ENCODE results near the gene UROC1. TPM values are rescaled to one million over a fixed set of nuclear protein-coding genes. Genes with fewer than 3 reads are reported as not detected.

The UROC1 gene
- total and polyA plus RNA-seq, 2 of the 4 experiments (the other 2 are of a cell fraction), result not detected

DNA sequence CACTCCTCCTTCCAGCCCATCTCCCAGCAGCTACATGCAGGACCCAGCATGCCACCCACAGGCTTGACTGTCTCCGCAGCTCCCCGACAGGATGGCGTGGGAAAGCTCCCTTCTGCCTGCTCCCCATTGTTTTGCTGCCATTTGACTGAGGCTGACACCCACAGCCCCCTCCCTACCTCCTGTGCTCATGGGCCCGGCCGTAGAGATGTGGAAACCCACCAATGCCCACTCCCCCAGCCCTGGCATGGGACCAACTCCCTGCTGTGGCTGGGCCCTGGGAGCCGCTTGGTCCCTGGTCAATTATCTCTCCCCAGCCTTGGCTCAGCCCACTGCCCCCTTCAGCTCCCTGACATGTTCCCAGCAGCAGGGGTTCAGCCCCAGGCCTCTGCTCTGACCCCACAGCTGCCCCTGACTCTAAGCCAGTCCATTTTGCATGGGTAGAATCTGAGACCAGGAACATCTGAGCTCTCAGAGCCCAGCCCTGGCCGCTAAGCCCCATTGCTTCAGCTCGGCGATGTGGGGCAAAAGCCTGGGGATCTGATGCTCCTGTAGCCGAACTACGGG, 33.0 kb upstream of the UROC1 start:
- Histone ChIP-seq H2AK9ac (replicated peaks; ENCODE audit: low read depth, low read length, poor library complexity) (no peak overlapping the region), H3K36me3 (ENCODE audit: control insufficient read depth, insufficient read depth, low read length) (no peaks in the 10 kb centered on the region), H4K8ac (ENCODE audit: low read depth in 2 of 2, low read length in 2 of 2) (no peak overlapping the region), H3K27me3 (ENCODE audit: control insufficient read depth, insufficient read depth, low read length) (peaks cover 33% of the 10 kb centered on the region), H4K5ac (ENCODE audit: low read depth, low read length) (no peak overlapping the region), H3K23ac (ENCODE audit: low read depth, low read length) (no peak overlapping the region), H3K4me1 (ENCODE audit: control insufficient read depth, insufficient read depth, low read length) (no peaks in the 10 kb centered on the region), H3K4me2 (ENCODE audit: low read depth, low read length) (no peak overlapping the region), H3K27ac (ENCODE audit: insufficient read depth, low read length) (no peak overlapping the region), H3K9ac (ENCODE audit: low read depth, low read length) (no peak overlapping the region), H3K4me3 (ENCODE audit: insufficient read depth, low read depth, low read length) (no peak overlapping the region), H3K9me3 (ENCODE audit: control insufficient read depth, insufficient read depth, low read length) (no peaks in the 10 kb centered on the region), H4K91ac (ENCODE audit: insufficient read depth, low read depth, low read length) (no peak overlapping the region), H3K14ac (replicated peaks; ENCODE audit: low read depth, low read length) (no peak overlapping the region), H2BK20ac (ENCODE audit: low read depth, low read length) (no peak overlapping the region), H3K79me1 (ENCODE audit: low read depth in 1 of 2, low read length in 2 of 2) (no peaks in the 10 kb centered on the region), H2BK5ac (ENCODE audit: low read depth, low read length, poor library complexity, severe bottlenecking) (no peak overlapping the region), H3K9me1 (ENCODE audit: insufficient read depth, low read length) (no peaks in the 10 kb centered on the region), H2AFZ (replicated peaks; ENCODE audit: low read length, poor library complexity) (no peak overlapping the region), H2BK120ac (ENCODE audit: low read depth, low read length) (no peak overlapping the region), H2AK5ac (ENCODE audit: low read depth, low read length) (no peak overlapping the region), H3K56ac (ENCODE audit: extremely low read depth, insufficient read depth, low read length) (no peak overlapping the region), H3K4ac (ENCODE audit: low read depth, low read length) (no peak overlapping the region), H4K20me1 (ENCODE audit: insufficient read depth, low read length) (no peaks in the 10 kb centered on the region), H2BK15ac (ENCODE audit: low read depth, low read length) (no peak overlapping the region), H3K18ac (ENCODE audit: low read depth, low read length) (no peak overlapping the region)
- intact Hi-C loops (cut with micrococcal nuclease), result no loop called here
- ChIA-PET CTCF (no interaction called here), POLR2A (ENCODE audit: unreplicated experiment) (no interaction called here)
- ATAC-seq (ENCODE audit: low read depth) (no peak), DNase-seq (no peak)
- BruUV-seq (replicated peaks), result no TSS peak
- in situ Hi-C loops (cut with MboI; ENCODE audit: low sequenced_read_pairs), result no loop called here
- WGBS, 2 experiments (ENCODE audit: extremely low coverage in 2 of 2, insufficient read length in 1 of 2), result 40% methylated on average over 3 of the region's 11 CpGs; no CpG with 5 or more reads in 1 of the 2 experiments
- dilution Hi-C loops (cut with HindIII; ENCODE audit: low sequenced_read_pairs, unreplicated experiment), result no loop called here
- TF ChIP-seq RAD21 (IDR thresholded peaks at IDR 0.05; ENCODE audit: low read length) (no peak), MXI1 (IDR thresholded peaks at IDR 0.05; ENCODE audit: borderline replicate concordance, low read depth, low read length) (no peak), MAFK (IDR thresholded peaks at IDR 0.05; ENCODE audit: low read depth, low read length) (no peak), RFX5 (IDR thresholded peaks at IDR 0.05; ENCODE audit: low read depth, low read length) (no peak), BHLHE40 (IDR thresholded peaks at IDR 0.05; ENCODE audit: low read depth, low read length) (no peak), CEBPB (IDR thresholded peaks at IDR 0.05; ENCODE audit: low read depth, low read length) (no peak), RCOR1 (IDR thresholded peaks at IDR 0.05; ENCODE audit: insufficient replicate concordance, low read length) (no peak), SMC3 (IDR thresholded peaks at IDR 0.05; ENCODE audit: low read depth, low read length) (no peak)
- TF ChIP-seq, protein P1, sequence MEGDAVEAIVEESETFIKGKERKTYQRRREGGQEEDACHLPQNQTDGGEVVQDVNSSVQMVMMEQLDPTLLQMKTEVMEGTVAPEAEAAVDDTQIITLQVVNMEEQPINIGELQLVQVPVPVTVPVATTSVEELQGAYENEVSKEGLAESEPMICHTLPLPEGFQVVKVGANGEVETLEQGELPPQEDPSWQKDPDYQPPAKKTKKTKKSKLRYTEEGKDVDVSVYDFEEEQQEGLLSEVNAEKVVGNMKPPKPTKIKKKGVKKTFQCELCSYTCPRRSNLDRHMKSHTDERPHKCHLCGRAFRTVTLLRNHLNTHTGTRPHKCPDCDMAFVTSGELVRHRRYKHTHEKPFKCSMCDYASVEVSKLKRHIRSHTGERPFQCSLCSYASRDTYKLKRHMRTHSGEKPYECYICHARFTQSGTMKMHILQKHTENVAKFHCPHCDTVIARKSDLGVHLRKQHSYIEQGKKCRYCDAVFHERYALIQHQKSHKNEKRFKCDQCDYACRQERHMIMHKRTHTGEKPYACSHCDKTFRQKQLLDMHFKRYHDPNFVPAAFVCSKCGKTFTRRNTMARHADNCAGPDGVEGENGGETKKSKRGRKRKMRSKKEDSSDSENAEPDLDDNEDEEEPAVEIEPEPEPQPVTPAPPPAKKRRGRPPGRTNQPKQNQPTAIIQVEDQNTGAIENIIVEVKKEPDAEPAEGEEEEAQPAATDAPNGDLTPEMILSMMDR (conservative IDR thresholded peaks at IDR 0.05; ENCODE audit: low read depth, low read length), result no peak
- TF ChIP-seq, protein P2, sequence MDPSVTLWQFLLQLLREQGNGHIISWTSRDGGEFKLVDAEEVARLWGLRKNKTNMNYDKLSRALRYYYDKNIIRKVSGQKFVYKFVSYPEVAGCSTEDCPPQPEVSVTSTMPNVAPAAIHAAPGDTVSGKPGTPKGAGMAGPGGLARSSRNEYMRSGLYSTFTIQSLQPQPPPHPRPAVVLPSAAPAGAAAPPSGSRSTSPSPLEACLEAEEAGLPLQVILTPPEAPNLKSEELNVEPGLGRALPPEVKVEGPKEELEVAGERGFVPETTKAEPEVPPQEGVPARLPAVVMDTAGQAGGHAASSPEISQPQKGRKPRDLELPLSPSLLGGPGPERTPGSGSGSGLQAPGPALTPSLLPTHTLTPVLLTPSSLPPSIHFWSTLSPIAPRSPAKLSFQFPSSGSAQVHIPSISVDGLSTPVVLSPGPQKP (IDR thresholded peaks at IDR 0.05; ENCODE audit: borderline replicate concordance, low read depth, low read length), result no peak
